Hippocampal formation (tissue), 2 donors: ENCODE results near the gene PLBD2.
"Not testable (repeated sequence)": the region's sequence is repeated elsewhere in the genome, so short reads cannot be mapped to it uniquely, and the experiment has no call there.

Experiments used
- DNase-seq, 2 donors: peaks; one replicate each; lab custom pipeline; 2025; lab: John Stamatoyannopoulos, UW

The PLBD2 gene

DNA sequence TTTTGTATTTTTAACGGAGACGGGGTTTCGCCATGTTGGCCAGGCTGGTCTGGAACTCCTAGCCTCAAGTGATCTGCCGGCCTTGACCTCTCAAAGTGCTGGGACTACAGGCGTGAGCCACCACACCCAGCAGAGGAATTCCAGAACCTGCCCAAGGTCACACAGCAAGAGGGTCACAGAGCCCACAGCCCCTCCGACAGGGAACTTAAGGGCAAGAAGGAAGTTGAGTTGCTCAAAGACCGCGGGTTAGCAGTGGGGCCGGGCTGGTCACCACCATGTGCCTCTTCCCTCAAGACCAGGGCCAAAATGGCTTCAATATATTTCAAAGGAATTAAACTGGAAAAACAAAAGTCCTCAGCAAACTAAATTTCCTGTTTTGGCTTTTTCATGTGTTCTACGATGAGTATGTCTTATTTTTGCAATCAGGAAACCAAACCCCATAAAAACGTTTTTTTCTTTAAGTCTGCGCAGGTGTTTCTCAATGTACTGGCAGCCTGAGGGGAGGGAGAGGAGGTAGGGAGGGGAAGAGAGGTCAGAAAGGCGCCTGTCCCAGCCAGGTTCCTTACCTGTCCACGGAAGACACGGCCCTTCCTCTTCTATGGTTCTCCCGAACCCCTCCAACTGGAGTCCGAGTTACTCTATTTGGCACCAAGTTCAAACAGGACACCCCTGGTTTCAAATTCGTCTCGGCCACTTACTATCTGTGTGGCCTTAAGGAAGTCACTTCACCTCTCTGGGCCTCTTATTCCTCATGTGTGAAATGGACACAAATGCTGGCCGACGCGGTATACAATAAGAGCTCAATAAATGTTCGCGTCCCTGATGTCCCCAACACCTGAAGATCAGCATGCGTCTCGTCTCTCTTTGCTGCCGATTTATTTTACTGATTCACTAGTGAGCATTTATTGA is 24.3 kb upstream of the PLBD2 start:
- DNase-seq, result peak in 1 of 2 donors; percentile 11

DNA sequence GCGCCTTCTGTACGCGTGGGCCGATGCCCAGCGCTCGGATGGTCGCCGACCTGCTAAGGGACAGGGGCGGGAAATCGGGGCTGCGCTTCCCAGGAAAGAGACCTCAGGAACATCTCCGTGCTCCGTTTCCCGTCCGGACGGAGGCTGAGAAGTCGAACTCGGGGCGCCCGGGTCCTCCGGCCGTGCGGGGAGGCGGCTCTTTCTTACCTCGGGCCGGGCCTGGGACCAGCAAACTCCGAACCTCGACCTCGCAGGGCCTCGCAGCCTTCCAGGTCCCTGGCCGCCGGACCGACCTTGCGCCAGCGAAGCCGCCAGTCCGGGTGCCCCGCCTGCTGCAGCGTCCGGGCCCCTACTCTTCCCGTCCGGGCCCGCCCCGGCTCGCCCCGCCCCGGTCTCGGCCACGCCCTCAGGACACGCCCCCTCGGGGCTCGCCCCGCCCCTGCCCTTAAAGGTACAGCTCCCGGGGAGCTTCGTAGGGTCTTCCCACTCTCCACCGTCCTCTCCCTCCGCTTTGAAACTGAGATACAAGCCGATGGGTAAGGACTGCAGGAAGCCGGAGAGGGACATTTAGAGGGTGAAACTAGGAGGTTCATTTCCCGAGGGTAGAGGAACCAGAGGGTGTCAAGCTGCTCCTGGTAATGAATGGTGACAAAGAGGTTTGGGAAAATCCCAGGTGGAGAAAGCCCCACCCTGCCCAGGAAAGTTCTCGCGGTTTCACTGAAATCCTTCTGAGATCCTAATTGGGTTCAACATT is 23.4 kb upstream of the PLBD2 start, which contains the start of gene SLC8B1:
Gene SLC8B1, minus strand, starts transcription at position 324 of the 754 bp plus-strand sequence. CDS start 2,231 bp downstream, outside the sequence.
- DNase-seq, result peak; percentile 66 to 84

DNA sequence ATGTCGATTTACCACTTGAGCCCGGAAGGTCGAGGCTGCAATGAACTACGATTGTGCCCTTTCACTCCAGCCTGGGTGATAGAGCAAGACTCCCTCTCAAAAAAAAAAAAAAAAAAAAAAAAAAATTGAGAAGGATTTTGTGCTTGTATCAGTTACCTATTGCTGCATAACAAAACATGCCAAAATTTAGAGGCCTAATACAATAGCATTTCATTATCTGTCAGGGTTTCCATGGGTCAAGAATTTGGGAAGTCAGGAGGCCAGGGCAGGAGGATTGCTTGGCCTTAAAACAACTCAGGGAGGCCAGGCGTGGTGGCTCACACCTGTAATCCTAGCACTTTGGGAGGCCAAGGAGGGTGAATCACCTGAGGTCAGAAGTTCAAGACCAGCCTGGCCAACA is 18.8 kb upstream of the PLBD2 start:
- DNase-seq, result no peak

DNA sequence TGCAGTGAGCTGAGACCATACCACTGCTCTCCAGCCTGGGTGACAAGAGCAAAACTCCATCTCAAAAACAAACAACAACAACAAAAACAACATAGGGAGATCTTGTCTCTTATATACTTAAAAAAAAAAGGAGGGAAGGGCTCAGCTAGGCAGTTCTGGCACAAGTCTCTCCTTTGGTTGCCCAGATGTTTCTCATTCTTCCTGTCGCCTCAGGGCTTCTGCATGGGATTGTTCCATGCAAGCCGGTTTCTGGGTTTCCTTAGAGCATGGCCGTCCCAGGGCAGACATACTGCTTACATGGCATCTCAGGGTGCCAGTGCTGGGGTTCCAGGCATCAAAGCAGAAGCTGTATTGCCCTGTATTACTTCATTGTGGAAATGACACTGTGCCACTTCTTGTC is 18.3 kb upstream of the PLBD2 start:
- no peak for DNase-seq

DNA sequence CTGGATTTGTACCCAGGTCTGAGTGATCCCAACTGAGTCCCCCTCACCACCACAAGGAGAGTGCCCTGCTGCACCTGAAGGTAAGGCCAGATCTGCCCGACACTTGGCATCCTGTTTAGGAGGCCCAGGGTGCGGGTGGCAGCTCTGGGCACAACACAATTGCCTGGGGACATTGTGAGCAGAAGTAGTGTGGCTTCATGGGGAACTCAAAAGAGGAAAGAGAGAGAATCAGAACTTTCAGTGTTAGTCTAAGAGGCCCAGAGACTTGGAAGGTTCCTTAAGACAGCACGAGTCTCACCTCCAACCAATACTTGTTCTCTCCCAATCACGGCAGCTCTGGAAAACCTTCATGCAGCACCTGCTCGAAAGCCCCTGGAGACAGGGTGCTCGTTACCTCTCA is 16.9 kb upstream of the PLBD2 start:
- no peak for DNase-seq

DNA sequence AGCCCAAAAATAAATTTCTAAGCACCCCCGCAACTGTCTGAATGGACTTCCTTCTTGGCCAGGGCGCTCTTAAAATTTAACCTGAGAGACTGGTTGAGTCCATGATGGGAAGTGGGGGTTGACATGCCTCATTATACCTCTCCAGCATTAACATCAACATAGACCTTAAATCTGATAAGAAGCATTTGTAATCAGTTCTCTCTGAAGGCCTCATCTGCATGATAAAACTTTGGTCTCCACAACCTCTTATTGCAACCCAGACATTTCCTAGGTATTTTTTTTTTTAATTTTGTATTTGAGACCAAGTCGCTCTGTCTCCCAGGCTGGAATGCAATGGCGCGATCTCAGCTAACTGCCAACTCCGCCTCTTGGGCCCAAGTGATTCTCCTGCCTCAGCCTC is 13.1 kb upstream of the PLBD2 start:
- DNase-seq, result no peak

DNA sequence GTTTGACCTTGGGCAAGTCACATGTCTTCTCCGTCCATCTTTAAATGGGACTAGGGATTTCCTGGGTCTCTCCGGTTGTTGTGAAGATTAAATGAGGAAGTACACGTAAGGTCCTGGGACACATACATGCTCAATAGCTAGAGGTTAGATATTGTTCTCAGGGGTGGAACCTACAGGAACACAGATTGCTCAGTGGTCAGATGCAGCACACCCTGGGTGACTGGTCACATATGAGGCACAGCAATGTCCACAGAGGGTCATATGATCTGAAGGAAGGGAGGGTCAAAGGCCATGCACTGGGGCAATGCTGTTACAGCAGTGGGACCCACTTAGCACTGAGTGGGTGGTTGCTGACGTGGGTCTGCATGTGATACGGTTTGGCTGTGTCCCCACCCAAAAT is 12.0 kb upstream of the PLBD2 start:
- DNase-seq, result no peak

DNA sequence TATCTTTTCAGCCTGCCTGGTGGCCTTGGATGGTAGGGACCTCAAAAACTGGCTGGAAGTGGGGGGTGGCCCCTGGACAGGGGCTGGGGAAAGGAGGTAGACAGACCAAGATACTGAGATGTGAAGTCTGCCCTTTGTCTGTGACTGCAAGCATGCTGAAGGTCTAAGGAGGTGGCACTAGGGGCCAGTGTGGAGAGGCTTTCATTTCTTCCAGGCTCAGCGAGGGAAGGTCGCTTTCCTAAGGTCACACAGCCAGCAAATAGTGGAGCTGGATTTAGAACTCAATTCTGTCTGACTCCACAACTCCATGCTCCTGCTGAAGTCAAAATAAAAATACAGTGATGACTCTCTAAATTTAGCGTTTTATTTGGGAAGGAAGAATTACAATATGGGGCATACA is 11.3 kb upstream of the PLBD2 start:
- DNase-seq, result no peak

DNA sequence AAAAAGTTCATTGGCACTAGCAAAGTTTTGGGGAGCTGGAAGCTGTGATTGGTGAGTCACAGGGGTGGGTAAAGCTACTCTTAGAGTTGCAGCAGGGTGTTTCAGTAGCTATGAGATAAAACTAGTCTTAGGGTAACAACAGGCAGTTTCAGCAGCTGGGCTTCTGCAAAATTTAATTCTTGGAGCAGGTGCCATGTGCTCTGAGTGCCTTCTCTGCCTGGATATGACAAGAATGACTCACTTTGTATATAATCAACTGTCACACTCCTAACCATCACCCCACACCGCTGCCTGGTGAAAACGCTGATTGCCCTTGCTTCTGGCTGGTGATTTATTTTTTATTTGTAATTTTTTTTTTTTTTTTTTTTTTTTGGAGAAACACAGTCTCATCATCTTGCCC is 10.5 kb upstream of the PLBD2 start:
- DNase-seq, result no peak

DNA sequence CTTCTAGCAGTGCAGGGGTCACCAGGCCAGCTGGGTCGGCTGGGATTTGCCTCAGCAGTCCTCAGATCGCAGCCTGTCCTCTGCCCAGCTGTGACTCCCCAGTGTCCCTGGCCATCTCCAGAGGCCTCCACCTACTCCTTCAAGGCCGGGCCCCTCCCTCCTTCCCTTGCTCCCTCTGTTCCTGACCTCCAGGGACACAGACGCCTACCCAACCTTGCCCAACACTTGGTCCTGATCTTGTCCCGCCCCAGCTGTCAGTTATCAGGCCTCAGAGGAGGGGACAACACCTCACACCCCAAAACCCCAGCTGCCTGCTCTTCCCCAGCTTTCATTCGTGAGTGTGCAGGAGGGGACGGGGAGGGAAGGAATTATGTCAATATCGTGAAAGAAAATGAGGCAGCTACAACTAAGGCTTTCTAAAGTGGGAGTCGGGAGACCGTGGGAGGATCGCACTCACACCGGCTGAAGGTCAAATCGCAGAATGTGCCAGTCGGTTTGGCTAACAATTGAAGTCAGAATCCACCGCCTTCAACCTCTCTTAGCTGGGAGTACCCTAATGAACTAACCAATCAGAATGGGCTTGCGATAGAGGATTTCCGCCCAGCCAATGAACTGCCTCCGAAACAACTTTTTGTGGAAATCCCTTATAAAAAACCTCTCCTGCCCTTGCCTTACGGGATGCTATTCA is 9.4 kb upstream of the PLBD2 start:
- no peak for DNase-seq

DNA sequence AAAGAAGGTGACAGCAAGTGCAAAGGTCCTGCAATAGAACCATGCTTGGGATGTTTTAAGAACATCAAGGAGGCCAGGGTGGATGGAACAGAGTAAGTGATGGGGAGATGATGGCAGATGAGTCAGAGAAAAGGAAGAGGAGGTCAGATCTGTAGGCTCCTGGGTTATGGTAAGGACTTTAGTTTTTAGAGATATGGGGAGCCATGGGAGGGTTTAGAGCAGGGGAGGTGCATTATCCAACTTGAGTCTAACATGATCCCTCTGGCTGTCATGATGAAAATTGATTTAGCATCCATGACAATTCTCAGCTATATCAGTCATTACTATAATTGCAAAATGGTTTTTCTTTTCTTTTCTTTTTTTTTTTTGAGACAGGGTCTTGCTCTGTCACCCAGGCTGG is 7.3 kb upstream of the PLBD2 start:
- no peak for DNase-seq

DNA sequence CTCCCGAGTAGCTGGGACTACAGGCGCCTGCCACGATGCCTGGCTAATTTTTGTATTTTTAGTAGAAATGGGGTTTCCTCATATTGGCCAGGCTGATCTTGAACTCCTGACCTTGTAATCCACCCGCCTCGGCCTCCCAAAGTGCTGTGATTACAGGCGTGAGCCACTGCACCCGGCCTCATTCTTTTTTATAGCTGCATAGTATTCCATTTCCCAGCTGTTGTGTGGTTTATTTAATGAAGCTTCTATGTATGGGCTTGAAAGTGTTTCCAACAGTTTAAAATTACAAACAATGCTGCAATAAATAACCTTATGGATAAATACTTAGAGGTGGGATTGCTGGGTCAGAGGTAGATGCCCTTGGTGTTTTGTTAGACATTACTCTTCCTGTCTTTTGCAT is 4.2 kb upstream of the PLBD2 start:
- DNase-seq, result not testable (repeated sequence)

DNA sequence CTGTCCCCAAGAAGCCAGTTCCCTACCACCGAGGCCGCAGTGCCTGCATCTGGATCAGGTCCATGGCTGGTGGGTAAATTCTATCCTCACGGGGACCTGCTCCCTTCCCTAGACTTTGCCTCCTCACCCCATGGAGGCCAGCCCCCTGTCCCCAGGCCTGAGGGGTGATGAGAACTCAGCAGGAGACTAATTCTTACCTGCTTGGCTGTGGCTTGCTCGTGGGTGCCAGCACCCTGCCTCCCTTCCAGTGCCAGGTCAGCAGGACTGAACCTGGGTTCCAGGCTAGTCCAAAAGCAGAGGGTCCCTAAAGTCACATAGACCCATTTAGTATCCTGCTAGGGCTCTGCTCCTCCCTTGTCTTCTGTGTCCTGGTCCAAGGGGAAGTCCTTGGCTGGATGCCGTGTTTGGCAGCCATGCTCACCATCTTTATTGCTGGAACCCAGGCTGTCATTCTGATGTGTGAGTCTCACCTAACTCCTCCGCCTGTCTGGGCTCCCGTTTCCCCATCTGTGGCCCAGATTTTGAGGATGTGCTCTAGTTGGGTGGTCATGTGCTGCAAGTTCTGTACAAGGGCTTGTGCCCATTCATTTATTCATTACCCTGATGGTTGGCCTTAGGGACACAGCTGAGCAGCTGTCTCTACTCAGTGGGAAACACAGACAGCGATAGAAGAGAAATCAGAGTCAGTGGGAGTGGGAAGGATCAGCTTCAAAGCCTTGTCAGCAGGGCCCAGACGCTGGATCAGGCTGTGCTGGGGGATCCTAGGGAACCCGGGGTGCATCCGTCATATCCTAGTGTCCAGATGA is 949 bp downstream of the PLBD2 start:
- DNase-seq, result peak; percentile 54 to 76

DNA sequence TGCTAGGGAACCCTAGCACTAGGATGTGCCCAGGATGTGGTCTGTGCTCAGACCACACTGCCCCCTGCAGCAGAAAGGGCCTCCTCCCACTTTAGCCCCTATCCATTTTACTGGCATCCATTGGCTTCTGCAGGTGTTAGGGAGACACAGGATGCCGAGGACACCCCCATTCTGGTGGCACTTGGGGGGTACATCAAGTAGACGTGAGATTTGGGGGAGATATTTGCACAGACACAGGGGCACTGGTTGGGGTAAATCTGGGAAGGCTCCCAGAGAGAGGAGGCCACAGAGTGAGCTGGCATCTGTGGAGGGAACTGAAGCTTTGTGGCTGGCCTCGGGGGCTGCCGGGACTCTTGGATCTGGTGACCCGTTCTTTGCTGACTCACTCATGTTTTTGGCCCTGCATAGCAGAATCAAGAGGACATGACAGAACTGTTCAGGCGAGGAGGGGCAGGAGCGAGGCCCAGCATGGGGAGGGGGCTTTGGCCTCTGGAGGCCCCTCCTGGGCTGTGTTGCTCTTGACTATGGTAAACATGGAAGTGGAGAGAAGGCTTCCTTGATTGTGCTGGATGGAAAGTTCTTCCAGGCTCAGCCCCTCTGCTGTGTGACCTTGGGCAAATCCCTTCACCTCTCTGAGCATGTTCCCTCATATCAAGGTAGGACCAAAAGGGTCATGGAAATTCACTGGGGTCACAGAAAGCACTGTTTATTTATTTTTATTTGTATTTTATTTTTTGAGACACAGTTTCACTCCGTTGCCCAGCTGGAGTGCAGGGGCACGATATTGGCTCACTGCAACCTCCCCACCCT is 1.8 kb downstream of the PLBD2 start:
- DNase-seq, result no peak

DNA sequence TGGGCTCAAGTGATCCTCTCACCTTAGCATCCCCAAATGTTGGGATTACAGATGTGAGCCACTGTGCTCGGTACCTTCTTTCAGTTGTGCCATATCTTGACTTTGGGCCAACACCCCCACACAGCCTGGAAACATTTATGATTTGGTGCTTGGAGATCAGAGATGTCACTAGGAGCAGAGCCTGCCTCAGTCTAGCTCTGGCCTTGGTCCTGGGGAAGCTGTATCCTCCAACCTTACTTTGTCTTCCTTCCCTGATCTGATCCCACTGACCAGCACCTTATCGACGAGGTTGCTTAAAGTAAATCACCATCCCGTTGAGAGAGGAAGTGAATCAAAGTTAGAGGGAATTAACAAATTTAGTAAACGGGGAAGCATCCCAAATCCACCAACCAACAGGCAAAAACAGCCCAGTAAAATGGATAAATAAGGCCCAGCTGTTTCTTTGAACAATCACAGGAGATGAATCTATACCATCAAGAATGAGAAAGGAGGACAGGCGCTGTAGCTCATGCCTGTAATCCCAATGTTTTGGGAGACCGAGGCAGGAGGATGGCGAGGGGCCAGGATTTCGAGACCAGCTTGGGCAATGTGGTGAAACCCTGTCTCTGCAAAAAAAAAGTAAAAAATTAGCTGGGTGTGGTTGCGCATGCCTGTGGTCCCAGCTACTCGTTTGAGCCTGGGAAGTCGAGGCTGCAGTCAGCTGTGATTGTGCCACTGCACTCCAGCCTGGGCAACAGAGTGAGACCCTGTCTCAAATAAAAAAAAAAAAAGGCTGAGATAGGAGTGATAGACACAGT is 3.4 kb downstream of the PLBD2 start:
- no peak for DNase-seq

DNA sequence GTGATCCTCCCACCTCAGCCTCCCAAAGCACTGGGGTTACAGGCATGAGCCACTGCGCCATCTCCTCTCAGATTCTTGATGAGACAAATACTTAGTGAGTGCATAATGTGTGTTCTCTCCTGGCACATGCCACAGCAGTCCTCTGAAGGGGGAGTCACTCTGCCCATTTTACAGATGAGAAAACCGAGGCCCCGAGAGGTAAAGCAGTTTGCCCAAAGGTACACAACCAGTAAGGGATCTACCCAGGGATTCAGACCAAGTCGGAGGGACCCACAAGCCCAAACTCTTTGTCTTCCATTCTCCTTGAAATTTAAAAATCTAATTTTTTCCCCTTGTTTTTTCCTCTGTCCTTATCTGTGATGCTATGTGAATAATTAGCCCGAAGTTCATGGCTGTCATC is 6.3 kb downstream of the PLBD2 start:
- no peak for DNase-seq

DNA sequence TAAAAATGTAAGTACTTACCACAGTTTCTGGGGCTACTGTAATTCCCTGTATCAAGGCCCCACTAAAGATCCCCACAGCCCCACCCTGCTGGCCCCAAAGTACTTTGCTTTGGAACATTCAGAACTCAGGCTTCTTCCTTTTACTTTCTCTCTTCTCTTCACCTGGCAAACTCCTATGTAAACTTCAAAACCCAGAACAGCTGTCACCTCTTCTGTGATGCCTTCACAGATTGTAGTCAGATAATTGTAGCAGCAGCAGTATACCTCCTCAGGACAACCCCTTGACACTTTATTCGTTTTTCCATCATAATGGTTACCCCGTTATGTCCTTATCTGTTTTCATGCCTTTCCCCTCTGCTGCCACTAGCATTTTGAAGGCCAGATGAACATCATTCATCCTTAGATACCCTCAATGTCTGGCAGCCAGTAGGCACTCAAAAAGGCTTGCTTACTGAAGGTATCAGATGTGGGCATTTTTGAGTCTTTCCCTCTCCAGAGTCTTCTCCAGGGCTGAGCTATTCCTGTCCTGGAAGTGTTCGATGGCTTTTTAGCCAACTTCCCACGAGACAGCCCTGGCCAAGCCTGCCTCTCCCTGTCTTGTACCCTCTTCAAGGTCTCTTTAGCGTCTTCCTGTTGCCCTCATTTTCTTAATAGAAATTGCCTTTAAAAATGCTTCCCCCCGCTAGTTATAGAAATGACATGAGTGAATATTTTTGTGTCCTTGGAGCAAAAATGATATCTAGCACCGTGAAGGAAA is 7.4 kb downstream of the PLBD2 start:
- no peak for DNase-seq

DNA sequence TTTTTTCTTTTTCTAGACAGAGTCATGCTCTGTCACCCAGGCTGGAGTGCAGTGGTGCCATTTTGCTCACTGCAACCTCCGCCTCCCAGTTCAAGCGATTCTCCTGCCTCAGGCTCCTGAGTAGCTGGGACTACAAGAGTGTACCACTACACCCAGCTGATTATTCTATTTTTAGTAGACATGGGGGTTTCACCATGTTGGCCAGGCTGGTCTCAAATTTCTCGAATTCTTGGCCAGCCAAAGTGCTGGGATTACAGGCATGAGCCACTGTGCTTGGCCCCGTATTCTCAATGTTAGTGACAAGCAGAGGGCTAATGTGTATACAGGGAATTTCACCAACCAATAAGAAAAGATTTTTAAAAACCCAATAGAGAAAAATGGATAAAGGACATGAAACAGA is 8.4 kb downstream of the PLBD2 start:
- DNase-seq, result no peak

DNA sequence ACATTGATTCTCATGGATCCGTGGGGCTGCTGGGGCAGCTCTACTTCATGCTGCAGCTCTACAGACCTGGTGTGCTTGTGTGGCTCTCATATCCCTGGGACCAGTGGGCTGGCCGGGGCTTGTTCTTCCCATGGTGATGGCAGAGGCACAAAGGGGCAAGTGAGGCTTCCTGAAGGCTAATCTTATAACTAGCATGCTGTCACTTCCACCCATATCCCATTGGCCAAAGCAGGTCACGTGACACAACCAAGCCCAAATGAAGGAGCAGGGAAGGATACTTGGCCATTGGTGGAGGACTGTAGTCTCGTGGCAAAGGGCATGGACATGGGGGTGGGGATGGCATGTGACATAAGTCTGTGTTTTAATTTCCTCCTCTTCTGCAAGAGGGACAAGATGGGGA is 9.9 kb downstream of the PLBD2 start:
- DNase-seq, result no peak
